Measurements from ENCODE around the gene ADK.

ADK gene

GRCh38 chr10:74418285-74418872, 267.4 kb downstream of the ADK start:
- no peak for DNase-seq (ENCODE audit: low read depth)
- no peak overlapping the region for H3K4me3 ChIP-seq (ENCODE audit: low read depth, low read length)
- TF ChIP-seq CTCF (IDR thresholded peaks at IDR 0.05; ENCODE audit: low read depth, low read length, missing control alignments): no peak
- in situ Hi-C loops (cut with HindIII; ENCODE audit: low sequenced_read_pairs): no loop called here

GRCh38 chr10:74419491-74419951, 268.5 kb downstream of the ADK start:
- no peak for DNase-seq (ENCODE audit: low read depth)
- H3K4me3 ChIP-seq (ENCODE audit: low read depth, low read length): no peak overlapping the region
- in situ Hi-C loops (cut with HindIII; ENCODE audit: low sequenced_read_pairs): no loop called here
- TF ChIP-seq CTCF (IDR thresholded peaks at IDR 0.05; ENCODE audit: low read depth, low read length, missing control alignments): no peak

GRCh38 chr10:74419958-74420375, 268.9 kb downstream of the ADK start:
- in situ Hi-C loops (cut with HindIII; ENCODE audit: low sequenced_read_pairs): no loop called here
- peak; percentile 36 for TF ChIP-seq CTCF (IDR thresholded peaks at IDR 0.05; ENCODE audit: low read depth, low read length, missing control alignments)
- no peak for DNase-seq (ENCODE audit: low read depth)
- H3K4me3 ChIP-seq (ENCODE audit: low read depth, low read length): no peak overlapping the region

- TF ChIP-seq CTCF (IDR thresholded peaks at IDR 0.05; ENCODE audit: low read depth, low read length, missing control alignments): no peak
- in situ Hi-C loops (cut with HindIII; ENCODE audit: low sequenced_read_pairs): no loop called here
- no peak overlapping the region for H3K4me3 ChIP-seq (ENCODE audit: low read depth, low read length)
- no peak for DNase-seq (ENCODE audit: low read depth)
Measured at GRCh38 chr10:74424565-74424964, 273.5 kb downstream of the ADK start.

- no peak overlapping the region for H3K4me3 ChIP-seq (ENCODE audit: low read depth, low read length)
- in situ Hi-C loops (cut with HindIII; ENCODE audit: low sequenced_read_pairs): no loop called here
- no peak for DNase-seq (ENCODE audit: low read depth)
- TF ChIP-seq CTCF (IDR thresholded peaks at IDR 0.05; ENCODE audit: low read depth, low read length, missing control alignments): no peak
Measured at GRCh38 chr10:74425456-74426001, 274.5 kb downstream of the ADK start.

- no peak for TF ChIP-seq CTCF (IDR thresholded peaks at IDR 0.05; ENCODE audit: low read depth, low read length, missing control alignments)
- H3K4me3 ChIP-seq (ENCODE audit: low read depth, low read length): no peak overlapping the region
- in situ Hi-C loops (cut with HindIII; ENCODE audit: low sequenced_read_pairs): no loop called here
- no peak for DNase-seq (ENCODE audit: low read depth)
Measured at GRCh38 chr10:74431816-74432215, 280.8 kb downstream of the ADK start.
